Rectal smooth muscle tissue (tissue), 1 donor: ENCODE data around the gene MAPKAPK2.

Source experiments
- H3K27ac ChIP-seq: one replicate; pipeline ENCODE4 v1.7.0; 2013; ENCODE audit warnings: low read depth, low read length, inconsistent platforms
- H3K27me3 ChIP-seq: one replicate; pipeline ENCODE4 v1.7.0; 2013; ENCODE audit warnings: low read length; ENCODE audit not compliant: control insufficient read depth, insufficient read depth
- H3K36me3 ChIP-seq: one replicate; pipeline ENCODE4 v1.7.0; 2013; ENCODE audit warnings: low read length; ENCODE audit not compliant: control insufficient read depth, insufficient read depth
- H3K4me1 ChIP-seq: one replicate; pipeline ENCODE4 v1.7.0; 2013; ENCODE audit warnings: low read length; ENCODE audit not compliant: control insufficient read depth, insufficient read depth
- H3K4me3 ChIP-seq: one replicate; pipeline ENCODE4 v1.7.0; 2013; ENCODE audit warnings: low read length
- H3K9ac ChIP-seq: one replicate; pipeline ENCODE4 v1.7.0; 2013; ENCODE audit warnings: low read length

The MAPKAPK2 gene

DNA sequence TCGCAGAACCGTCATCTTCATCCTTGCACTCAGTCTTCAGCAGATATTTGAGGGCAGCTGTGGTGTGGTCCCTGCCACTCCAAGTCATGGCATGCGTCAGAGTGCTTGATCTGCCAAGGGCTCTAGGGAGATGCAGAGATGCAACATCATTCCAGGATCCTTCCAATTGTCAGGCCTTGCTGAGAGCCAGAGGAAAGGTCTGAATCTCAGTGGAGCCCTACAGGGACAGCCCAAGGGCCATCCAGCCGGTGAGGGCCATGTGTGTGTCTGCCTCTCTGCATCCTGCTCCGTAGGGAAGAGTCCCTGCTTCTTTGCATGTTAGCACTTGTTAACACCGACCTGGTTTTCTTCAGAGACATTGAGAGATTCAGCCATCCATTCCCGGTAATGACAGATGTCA, 17.6 kb downstream of the MAPKAPK2 start:
- Histone ChIP-seq H3K4me3 (no peak overlapping the region), H3K27ac (no peak overlapping the region), H3K27me3 (no peaks in the 10 kb centered on the region), H3K36me3 (no peaks in the 10 kb centered on the region), H3K9ac (no peak overlapping the region), H3K4me1 (peaks cover 34% of the 10 kb centered on the region)

DNA sequence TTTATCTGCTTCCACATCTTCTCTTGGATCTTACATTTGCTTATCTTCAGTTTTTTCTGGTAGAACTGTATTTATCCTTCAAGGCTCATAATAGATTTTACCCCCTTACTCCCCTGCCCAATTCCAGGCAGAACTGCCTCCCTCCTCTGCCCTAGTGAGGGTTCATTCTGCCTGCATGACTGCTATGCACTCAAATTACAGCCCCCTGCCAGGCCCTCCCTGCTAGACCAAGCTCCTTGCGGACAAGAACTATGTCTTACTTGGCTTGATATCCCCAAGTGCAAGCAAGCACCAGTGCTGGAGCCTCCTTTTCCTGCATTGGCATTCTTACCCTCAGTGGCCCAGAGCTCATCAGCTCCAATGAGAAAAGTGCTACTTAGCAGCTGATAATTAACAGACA, 18.1 kb downstream of the MAPKAPK2 start:
- Histone ChIP-seq H3K27me3 (no peaks in the 10 kb centered on the region), H3K36me3 (no peaks in the 10 kb centered on the region), H3K4me3 (no peak overlapping the region), H3K9ac (no peak overlapping the region), H3K4me1 (peaks cover 29% of the 10 kb centered on the region), H3K27ac (no peak overlapping the region)

DNA sequence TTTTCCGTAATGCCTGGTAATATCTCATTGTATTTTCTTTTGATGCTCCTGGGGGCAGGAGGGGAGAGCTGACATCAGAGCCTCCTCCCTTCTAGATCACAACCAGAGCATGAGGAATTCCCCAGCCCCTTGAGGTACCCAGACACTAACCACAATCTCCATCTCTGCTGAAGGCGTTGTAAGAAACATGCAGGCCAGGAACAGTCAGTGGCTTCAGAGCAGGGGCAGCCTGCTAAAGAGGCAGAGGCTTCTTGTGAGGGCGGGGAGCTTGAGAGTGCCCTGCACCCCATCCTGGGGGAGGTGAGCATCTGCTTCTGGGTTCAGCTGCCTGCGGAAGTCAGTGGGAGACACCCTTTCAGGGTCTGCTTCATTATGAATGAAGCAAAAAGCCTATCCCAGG, 19.0 kb downstream of the MAPKAPK2 start:
- Histone ChIP-seq H3K9ac (no peak overlapping the region), H3K4me3 (no peak overlapping the region), H3K4me1 (peaks cover 26% of the 10 kb centered on the region), H3K27me3 (no peaks in the 10 kb centered on the region), H3K36me3 (no peaks in the 10 kb centered on the region), H3K27ac (no peak overlapping the region)

DNA sequence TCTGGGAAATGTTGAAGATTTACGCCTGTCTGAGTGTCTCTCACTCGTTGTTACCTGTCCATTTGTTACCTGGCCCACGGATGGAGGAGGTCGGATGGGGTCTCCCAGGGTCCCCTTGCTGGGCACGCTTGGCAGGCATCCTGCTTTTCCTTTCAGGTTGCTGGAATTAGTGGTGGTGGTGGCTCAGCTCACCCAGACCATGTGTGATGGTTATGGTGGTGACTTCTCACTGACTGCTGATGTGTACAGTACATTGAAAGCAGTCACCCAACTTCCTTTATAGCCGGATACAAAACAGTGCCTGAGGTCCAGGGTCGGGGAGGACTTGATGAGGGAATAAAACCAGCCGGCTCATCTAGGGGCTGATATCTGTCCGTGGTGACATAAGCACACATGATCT, 19.5 kb downstream of the MAPKAPK2 start:
- Histone ChIP-seq H3K36me3 (no peaks in the 10 kb centered on the region), H3K27me3 (no peaks in the 10 kb centered on the region), H3K27ac (no peak overlapping the region), H3K9ac (no peak overlapping the region), H3K4me3 (no peak overlapping the region), H3K4me1 (peaks cover 29% of the 10 kb centered on the region)

DNA sequence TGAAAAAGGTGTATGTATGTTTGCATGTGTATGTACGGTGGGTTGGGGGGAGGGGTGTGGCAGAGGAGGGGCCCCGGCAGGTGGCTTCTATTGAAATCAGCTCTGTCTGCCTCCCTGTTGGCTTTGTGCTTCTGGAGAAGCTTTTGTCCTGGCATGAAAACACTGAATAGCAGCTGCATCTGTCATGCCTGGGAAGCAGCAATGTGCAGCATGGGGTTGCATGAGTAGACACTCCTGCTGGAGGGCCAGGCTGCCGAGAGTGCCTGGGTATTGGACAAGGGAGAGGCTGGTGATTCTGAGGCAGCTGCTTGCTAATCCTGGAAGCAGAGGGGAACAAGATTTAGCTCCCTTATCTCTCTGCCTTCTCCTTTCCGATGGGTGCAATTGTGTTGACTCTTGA, 20.5 kb downstream of the MAPKAPK2 start:
- H3K27me3 ChIP-seq: no peaks in the 10 kb centered on the region
- H3K36me3 ChIP-seq: no peaks in the 10 kb centered on the region
- peaks cover 32% of the 10 kb centered on the region for H3K4me1 ChIP-seq
- no peak overlapping the region for H3K9ac ChIP-seq
- peak overlapping the region; percentile 65 for H3K27ac ChIP-seq
- H3K4me3 ChIP-seq: no peak overlapping the region

DNA sequence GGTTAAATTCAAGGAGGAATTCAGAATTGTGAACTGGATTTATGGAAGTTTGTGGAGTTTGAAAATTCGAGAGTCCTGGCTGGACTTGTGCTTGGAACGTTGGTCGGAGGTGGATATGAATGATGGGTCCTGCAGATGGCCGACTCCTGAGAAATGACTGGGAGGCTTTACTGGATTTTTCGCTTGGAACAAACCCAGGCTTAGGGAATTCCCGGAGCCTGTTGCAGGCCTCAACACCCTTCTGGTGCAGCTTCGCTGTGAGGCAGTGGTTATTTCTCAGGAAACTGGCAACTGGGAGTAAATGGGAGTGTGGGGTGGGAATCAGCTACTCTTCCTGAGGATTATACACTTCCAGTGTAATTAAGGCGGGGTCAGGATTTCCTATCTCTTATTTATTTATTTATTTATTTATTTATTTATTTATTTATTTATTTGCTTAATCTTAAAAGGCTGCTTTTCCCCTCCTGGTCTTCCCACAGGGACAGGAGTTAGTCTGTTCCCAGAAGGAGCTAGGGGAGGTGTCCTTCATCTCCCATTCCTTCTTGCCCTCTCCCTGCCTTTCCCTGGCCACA, 21.1 kb downstream of the MAPKAPK2 start:
- no peaks in the 10 kb centered on the region for H3K27me3 ChIP-seq
- H3K4me3 ChIP-seq: no peak overlapping the region
- H3K36me3 ChIP-seq: no peaks in the 10 kb centered on the region
- peaks cover 29% of the 10 kb centered on the region for H3K4me1 ChIP-seq
- H3K9ac ChIP-seq: no peak overlapping the region
- peak overlapping the region; percentile 65 for H3K27ac ChIP-seq

DNA sequence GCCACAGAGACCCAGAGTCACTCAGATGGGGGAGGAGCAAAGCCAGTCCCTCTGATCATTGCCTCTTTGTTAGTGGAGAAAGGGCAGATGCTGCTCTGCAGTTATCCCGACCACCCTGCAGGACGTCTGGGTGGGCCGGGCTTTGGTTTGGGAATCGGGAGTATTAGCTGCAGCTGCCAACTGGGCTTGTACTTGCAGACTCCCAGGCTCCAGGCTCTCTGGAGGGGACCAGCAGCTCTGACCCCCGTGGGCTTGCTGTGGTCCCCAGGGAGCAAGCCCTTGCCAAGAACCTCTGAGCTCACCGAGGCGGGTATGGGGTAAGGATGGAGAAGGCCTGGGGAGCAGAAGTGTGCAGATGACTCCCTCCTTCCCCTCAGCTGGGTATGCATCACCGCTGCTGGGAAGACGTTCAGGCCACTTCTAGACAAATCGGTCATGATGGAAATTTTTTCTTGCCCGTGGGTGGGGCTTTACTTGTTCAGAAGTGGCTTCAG, 21.6 kb downstream of the MAPKAPK2 start:
- peaks cover 29% of the 10 kb centered on the region for H3K4me1 ChIP-seq
- H3K9ac ChIP-seq: no peak overlapping the region
- peak overlapping the region; percentile 30 for H3K4me3 ChIP-seq
- peak overlapping the region; percentile 31 for H3K27ac ChIP-seq
- no peaks in the 10 kb centered on the region for H3K27me3 ChIP-seq
- H3K36me3 ChIP-seq: no peaks in the 10 kb centered on the region

DNA sequence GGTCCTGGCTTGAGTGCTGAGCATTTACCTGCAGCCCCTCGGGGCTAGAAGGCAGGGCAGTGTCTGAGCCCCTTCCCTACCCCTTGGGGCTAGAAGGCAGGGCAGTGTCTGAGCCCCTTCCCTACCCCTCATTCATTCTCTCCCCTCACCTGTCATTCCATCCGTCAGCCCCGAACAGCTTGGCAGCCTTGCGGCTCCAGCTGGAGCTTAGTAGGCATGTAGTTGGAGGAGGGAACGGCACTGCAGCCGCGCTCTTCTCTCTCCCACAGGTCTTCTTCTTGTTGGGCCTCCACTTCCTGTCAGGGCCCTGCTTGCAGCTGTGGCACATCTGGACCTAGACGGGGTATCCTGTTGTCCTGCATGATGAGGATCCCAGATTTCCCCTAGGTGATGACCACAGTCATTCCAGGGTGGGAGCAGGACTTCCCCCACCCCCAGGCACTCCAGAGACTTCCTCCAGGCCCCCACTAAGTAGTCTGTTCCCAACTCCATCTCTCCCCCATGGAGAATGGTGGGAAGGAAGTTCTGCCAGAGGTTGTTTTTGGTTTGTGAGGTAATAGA, 22.2 kb downstream of the MAPKAPK2 start:
- Histone ChIP-seq H3K9ac (no peak overlapping the region), H3K36me3 (no peaks in the 10 kb centered on the region), H3K4me3 (peak overlapping the region; percentile 30), H3K27ac (no peak overlapping the region), H3K4me1 (peaks cover 29% of the 10 kb centered on the region), H3K27me3 (no peaks in the 10 kb centered on the region)

DNA sequence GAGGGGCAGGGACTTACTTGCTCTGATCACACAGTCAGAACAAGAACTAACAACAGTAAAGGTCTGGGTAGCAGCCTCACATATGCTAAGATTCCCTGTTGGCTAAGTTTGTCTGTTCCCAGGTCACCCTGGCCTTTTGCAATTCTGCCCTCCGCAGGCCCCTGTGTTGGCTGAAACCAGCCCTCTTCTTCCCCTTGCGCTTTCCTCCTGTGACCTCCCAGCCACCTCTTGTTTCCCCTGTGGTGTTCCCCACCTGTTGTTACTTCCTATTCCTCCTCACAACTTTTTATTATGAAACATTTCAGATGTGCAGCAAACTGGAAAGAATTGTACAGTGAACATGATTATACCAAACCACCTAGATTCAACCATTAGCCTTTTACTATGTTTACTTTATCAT, 23.4 kb downstream of the MAPKAPK2 start:
- H3K27me3 ChIP-seq: no peaks in the 10 kb centered on the region
- peaks cover 29% of the 10 kb centered on the region for H3K4me1 ChIP-seq
- H3K9ac ChIP-seq: no peak overlapping the region
- H3K27ac ChIP-seq: no peak overlapping the region
- H3K36me3 ChIP-seq: no peaks in the 10 kb centered on the region
- no peak overlapping the region for H3K4me3 ChIP-seq

DNA sequence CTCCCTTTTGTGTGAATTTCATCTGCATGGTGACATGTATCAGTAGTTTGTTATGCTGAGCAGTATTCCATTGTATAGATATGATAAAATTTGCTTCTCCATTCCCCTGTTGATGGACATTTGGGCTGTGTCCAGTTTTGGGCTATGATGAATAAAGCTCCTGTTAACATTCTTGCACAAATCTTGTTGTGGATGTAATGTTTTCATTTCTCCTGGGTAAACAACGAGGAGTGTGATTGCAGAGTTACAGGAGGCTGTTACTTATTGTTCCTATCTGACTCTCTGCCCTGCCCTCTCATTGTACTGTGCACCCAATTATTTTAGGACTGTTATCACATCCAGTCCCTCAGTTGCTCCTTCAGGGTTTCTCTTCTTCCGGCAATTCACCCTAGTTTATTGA, 24.2 kb downstream of the MAPKAPK2 start:
- Histone ChIP-seq H3K27me3 (no peaks in the 10 kb centered on the region), H3K4me3 (no peak overlapping the region), H3K4me1 (peaks cover 33% of the 10 kb centered on the region), H3K27ac (no peak overlapping the region), H3K9ac (no peak overlapping the region), H3K36me3 (no peaks in the 10 kb centered on the region)

DNA sequence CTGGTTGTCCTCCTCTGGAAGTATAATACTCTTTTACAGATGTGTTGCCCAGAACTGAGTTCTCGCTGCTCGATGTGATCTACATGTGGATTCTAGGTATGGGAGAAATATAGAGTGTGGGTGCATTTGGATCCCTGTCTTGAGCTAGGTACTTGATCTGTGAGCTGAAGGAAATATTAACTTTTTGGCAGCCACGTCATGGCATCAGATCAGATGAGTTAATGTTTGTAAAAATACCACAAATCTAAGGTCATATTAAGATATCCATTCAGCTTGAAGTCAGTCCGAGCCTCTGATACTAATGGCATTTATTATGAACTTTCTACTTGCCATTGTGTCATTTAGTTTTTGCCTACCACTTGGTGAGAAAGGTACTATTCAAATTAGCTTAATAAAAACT, 24.6 kb downstream of the MAPKAPK2 start:
- H3K4me1 ChIP-seq: peaks cover 36% of the 10 kb centered on the region
- no peak overlapping the region for H3K4me3 ChIP-seq
- no peak overlapping the region for H3K27ac ChIP-seq
- H3K9ac ChIP-seq: no peak overlapping the region
- no peaks in the 10 kb centered on the region for H3K36me3 ChIP-seq
- H3K27me3 ChIP-seq: no peaks in the 10 kb centered on the region

DNA sequence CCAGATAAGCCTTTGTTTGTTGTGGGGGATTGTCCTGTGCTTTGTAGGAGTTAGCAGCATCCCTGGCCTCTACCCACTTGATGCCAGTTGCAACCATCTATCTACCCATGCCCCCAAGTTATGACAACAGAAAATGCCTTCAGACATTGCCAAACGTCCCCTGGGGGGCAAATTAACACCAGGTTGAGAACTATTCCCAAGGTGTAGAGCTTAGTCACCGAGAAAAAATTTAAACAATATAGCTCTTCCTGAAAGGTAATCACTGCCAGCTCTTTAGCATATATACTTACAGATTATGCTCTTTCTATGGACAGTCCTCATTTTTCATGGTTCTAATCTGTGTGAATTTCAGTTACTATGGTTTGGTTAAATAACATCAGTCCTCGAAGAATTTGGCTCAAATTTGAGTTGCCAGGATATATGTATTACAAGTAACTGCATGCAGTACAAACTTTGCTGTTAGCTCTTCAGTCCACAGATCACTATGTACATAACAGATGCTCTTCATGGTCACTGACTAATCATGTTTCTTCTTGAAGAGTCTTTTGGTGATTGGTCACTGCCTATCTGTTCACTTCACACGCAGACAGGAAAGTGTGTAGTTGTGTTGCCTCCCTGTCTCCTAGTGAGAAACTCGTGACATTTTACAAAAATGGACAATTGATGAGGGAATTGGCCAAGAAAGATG, 25.2 kb downstream of the MAPKAPK2 start:
- H3K36me3 ChIP-seq: no peaks in the 10 kb centered on the region
- H3K9ac ChIP-seq: no peak overlapping the region
- peaks cover 41% of the 10 kb centered on the region for H3K4me1 ChIP-seq
- H3K27ac ChIP-seq: no peak overlapping the region
- H3K27me3 ChIP-seq: no peaks in the 10 kb centered on the region
- H3K4me3 ChIP-seq: no peak overlapping the region

DNA sequence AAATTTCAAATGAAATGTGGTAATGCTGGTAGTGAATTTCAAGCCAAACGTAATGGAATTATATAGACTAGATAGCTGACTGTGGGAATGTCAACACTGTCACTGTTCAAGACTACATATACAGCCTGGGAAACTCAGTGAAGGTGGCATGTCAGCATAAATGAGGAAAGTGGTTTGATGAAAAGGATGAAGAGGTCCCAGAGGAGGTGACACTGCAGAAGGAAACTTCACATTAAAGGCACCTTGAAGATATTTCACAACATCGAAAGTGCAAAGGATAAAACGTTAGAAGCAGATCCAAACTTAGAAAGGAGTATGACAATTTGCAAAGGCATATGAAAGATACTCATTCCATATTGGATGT, 25.7 kb downstream of the MAPKAPK2 start:
- H3K27ac ChIP-seq: no peak overlapping the region
- no peaks in the 10 kb centered on the region for H3K36me3 ChIP-seq
- H3K4me1 ChIP-seq: peaks cover 40% of the 10 kb centered on the region
- no peaks in the 10 kb centered on the region for H3K27me3 ChIP-seq
- no peak overlapping the region for H3K9ac ChIP-seq
- no peak overlapping the region for H3K4me3 ChIP-seq
